NB4 (cell line): Measurements from ENCODE around the gene MARCHF11.

Experiments
- DNase-seq: peaks from one replicate; pipeline ENCODE4 v3.0.0; 2010; ENCODE audit warnings: low read depth
- H3K4me3 ChIP-seq: one replicate; pipeline ENCODE4 v1.5.1; 2011; ENCODE audit warnings: mild to moderate bottlenecking, low read depth, low read length, moderate library complexity
- CTCF ChIP-seq: IDR thresholded peaks from one replicate; pipeline ENCODE4 v1.5.1; 2012; ENCODE audit warnings: low read depth, low read length
- MAX ChIP-seq: IDR thresholded peaks from 2 replicates; pipeline ENCODE4 v1.6.1; 2011; ENCODE audit warnings: low read depth, low read length
- MYC ChIP-seq: IDR thresholded peaks from 2 replicates; pipeline ENCODE4 v1.6.1; 2011; ENCODE audit warnings: low read depth, low read length
- POLR2A ChIP-seq: IDR thresholded peaks from 2 replicates; pipeline ENCODE4 v1.6.1; 2011; ENCODE audit warnings: mild to moderate bottlenecking; ENCODE audit not compliant: insufficient read length; ENCODE audit errors: extremely low read depth

MARCHF11 gene

GRCh38 chr5:16108418-16108817, 71.2 kb downstream of the MARCHF11 start:
- DNase-seq: no peak
- no peak overlapping the region for H3K4me3 ChIP-seq
- TF ChIP-seq POLR2A (no peak), MAX (no peak), CTCF (no peak), MYC (no peak)

- H3K4me3 ChIP-seq: no peak overlapping the region
- no peak for DNase-seq
- TF ChIP-seq MYC (no peak), MAX (no peak), POLR2A (no peak), CTCF (no peak)
Observed at GRCh38 chr5:16104961-16105360, 74.6 kb downstream of the MARCHF11 start.

- H3K4me3 ChIP-seq: no peak overlapping the region
- TF ChIP-seq CTCF (no peak), MYC (no peak), POLR2A (no peak), MAX (no peak)
- no peak for DNase-seq
Observed at GRCh38 chr5:16095612-16096011, 84.0 kb downstream of the MARCHF11 start.

- no peak for TF ChIP-seq POLR2A
- no peak overlapping the region for H3K4me3 ChIP-seq
- no peak for DNase-seq
Observed at GRCh38 chr5:16090270-16090669, 89.3 kb downstream of the MARCHF11 start.

- no peak for DNase-seq
- TF ChIP-seq CTCF (no peak), MYC (no peak), POLR2A (no peak), MAX (no peak)
Observed at GRCh38 chr5:16082982-16083381, 96.6 kb downstream of the MARCHF11 start.

GRCh38 chr5:16082053-16082452, 97.5 kb downstream of the MARCHF11 start:
- DNase-seq: no peak
- no peak overlapping the region for H3K4me3 ChIP-seq
- TF ChIP-seq MAX: no peak
- TF ChIP-seq CTCF: no peak
- no peak for TF ChIP-seq POLR2A
- no peak for TF ChIP-seq MYC

More at GRCh38 chr5:16082982-16083381, 96.6 kb downstream of the MARCHF11 start:
- H3K4me3 ChIP-seq: no peak overlapping the region
